WTC11 (cell line): ENCODE data around the gene CYB5A.

Source experiments
- CBFB ChIP-seq: sonication (generic); formaldehyde crosslinking; IDR thresholded peaks from 2 replicates; pipeline ENCODE4 v1.8.1; 2022; ENCODE audit warnings: mild to moderate bottlenecking, low read depth, missing genetic modification reagents
- CTCF ChIP-seq: fragments of 200-600 bp; IDR thresholded peaks from 2 replicates; pipeline ENCODE4 v1.8.0; 2022; ENCODE audit warnings: antibody characterized with exemption
- E2F1 ChIP-seq: sonication (generic); formaldehyde crosslinking; IDR thresholded peaks from 2 replicates; pipeline ENCODE4 v1.8.0; 2022; ENCODE audit warnings: mild to moderate bottlenecking, missing genetic modification reagents
- ZBTB21 ChIP-seq: sonication (generic); formaldehyde crosslinking; IDR thresholded peaks from 2 replicates; pipeline ENCODE4 v1.8.1; 2023; ENCODE audit warnings: mild to moderate bottlenecking, missing genetic modification reagents, borderline replicate concordance
- ZNF671 ChIP-seq: fragments of 250-450 bp; sonication (Bioruptor Pico); IDR thresholded peaks from 2 replicates; pipeline ENCODE4 v1.8.0; 2021; ENCODE audit warnings: mild to moderate bottlenecking

- TF ChIP-seq CTCF (no peak), ZBTB21 (no peak), CBFB (no peak), ZNF671 (no peak), E2F1 (CRISPR knock-in tag) (no peak)
Measured at GRCh38 chr18:74289137-74289536, 2.6 kb downstream of the CYB5A start.
